Activated B cell treated with CpG ODN at 0.5 μM for 24 hours (primary cell): Measurements from ENCODE around the gene GCAT. TPM values are rescaled to one million over a fixed set of nuclear protein-coding genes. Genes with fewer than 3 reads are reported as not detected.
A peak's percentile ranks its signal among the peaks of the same experiment; 100 is the strongest.
"Not testable (repeated sequence)": the region's sequence is repeated elsewhere in the genome, so short reads cannot be mapped to it uniquely, and the experiment has no call there.

Source experiments
- ATAC-seq: fragments of 200-7000 bp; cut with Tn5 transposase; one replicate; pipeline ENCODE4 v1.10.0; 2021; ENCODE audit warnings: low read depth, mild to moderate bottlenecking, moderate library complexity
- CTCF ChIA-PET: fragments of 350-600 bp; sonication (Branson Sonifier 250); formaldehyde crosslinking; loops from one replicate; lab custom pipeline; 2021; ENCODE audit warnings: antibody characterized with exemption; lab: Charles Lee
- POLR2A ChIA-PET: fragments of 350-600 bp; sonication (Branson Sonifier 250); formaldehyde crosslinking; loops from one replicate; lab custom pipeline; 2021; ENCODE audit warnings: antibody characterized with exemption; lab: Charles Lee
- DNase-seq: peaks from one replicate; pipeline ENCODE4 v3.0.0; 2022
- H3K27ac Mint-ChIP-seq: one replicate; pipeline ENCODE4 v1.8.0; 2020; ENCODE audit warnings: mixed read lengths
- H3K27me3 Mint-ChIP-seq: one replicate; pipeline ENCODE4 v1.8.0; 2021; ENCODE audit warnings: mixed read lengths
- H3K36me3 Mint-ChIP-seq: one replicate; pipeline ENCODE4 v1.8.0; 2021; ENCODE audit warnings: low read depth, mixed read lengths
- H3K4me1 Mint-ChIP-seq: one replicate; pipeline ENCODE4 v1.8.0; 2021; ENCODE audit warnings: mixed read lengths
- H3K4me3 Mint-ChIP-seq: one replicate; pipeline ENCODE4 v1.8.0; 2020; ENCODE audit warnings: mild to moderate bottlenecking, mixed read lengths
- H3K9me3 Mint-ChIP-seq: one replicate; pipeline ENCODE4 v1.8.0; 2020; ENCODE audit warnings: mixed read lengths
- intact Hi-C: fragments of 100-400 bp; cut with micrococcal nuclease; formaldehyde crosslinking; loops from one replicate; pipeline ENCODE4 v1.15.1; 2024
- total RNA-seq: library from RNA; stranded (reverse); gene quantifications from 2 replicates; pipeline ENCODE4 v1.2.3, GENCODE V29; 2022
- TF ChIP-seq, protein P1 (sequence below): fragments of 200-600 bp; IDR thresholded peaks from one replicate; pipeline ENCODE4 v1.8.0; 2022; ENCODE audit warnings: antibody characterized with exemption, mild to moderate bottlenecking

GCAT gene
- total RNA-seq, 1 donor from 2014 or later = 0.40 TPM

- TF ChIP-seq, protein P1, sequence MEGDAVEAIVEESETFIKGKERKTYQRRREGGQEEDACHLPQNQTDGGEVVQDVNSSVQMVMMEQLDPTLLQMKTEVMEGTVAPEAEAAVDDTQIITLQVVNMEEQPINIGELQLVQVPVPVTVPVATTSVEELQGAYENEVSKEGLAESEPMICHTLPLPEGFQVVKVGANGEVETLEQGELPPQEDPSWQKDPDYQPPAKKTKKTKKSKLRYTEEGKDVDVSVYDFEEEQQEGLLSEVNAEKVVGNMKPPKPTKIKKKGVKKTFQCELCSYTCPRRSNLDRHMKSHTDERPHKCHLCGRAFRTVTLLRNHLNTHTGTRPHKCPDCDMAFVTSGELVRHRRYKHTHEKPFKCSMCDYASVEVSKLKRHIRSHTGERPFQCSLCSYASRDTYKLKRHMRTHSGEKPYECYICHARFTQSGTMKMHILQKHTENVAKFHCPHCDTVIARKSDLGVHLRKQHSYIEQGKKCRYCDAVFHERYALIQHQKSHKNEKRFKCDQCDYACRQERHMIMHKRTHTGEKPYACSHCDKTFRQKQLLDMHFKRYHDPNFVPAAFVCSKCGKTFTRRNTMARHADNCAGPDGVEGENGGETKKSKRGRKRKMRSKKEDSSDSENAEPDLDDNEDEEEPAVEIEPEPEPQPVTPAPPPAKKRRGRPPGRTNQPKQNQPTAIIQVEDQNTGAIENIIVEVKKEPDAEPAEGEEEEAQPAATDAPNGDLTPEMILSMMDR = no peak
- POLR2A ChIA-PET = interaction anchor here (0.6 kb wide), 1 partner anchor 59 kb away, joined by 3 read pairs; no protein-coding TSS in a partner anchor
- Mint-ChIP-seq H3K4me1 (peaks cover 14% of the 10 kb centered on the region), H3K27me3 (peaks cover 12% of the 10 kb centered on the region), H3K36me3 (no peaks in the 10 kb centered on the region), H3K9me3 (no peaks in the 10 kb centered on the region), H3K4me3 (no peak overlapping the region), H3K27ac (no peak overlapping the region)
- CTCF ChIA-PET = no interaction called here
- peak; percentile 18 for ATAC-seq
- intact Hi-C loops = no loop called here
- DNase-seq = no peak
Observed at GRCh38 chr22:37797874-37798500, 9.7 kb upstream of the GCAT start.

DNA sequence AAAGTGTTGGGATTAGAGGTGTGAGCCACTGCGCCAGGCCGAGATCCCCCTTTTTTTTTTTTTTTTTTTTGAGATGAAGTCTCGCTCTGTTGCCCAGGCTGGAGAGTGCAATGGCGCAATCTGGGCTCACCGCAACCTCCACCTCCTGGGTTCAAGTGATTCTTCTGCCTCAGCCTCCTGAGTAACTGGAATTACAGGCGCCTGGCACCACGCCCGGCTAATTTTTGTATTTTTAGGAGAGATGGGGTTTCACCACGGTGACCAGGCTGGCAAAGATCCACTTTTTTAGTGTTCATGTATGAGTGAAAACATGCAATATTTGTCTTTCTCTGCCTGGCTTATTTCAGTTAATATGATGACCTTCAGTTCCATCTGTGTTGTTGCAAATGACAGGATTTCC lies 7.8 kb upstream of the GCAT start:
- H3K9me3 Mint-ChIP-seq, H3K27ac Mint-ChIP-seq, ATAC-seq, intact Hi-C loops, CTCF ChIA-PET, H3K4me3 Mint-ChIP-seq, DNase-seq, H3K36me3 Mint-ChIP-seq: not testable (repeated sequence)
- POLR2A ChIA-PET = interaction anchor here (0.6 kb wide), 1 partner anchor 240 kb away, joined by 6 read pairs; no protein-coding TSS in a partner anchor
- Mint-ChIP-seq H3K27me3 (peaks cover 26% of the 10 kb centered on the region), H3K4me1 (peaks cover 24% of the 10 kb centered on the region)

DNA sequence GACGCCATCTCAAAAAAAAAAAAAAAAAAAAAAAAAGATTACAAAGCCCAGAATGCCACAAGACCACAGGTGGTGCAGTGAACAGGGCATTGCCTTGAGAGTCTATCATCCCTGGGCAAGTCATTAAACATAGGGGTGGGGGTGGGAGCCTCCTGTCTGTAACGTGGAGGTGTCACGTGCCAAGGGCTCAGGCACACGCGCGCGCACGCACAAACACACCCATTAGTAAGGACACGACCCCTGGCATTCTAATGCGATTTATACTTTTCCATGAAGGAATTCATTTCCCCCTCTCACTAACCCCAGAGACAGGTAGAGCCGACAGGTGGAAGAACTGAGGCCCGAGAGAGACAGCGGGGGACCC lies 5.8 kb upstream of the GCAT start:
- POLR2A ChIA-PET = interaction anchor here (0.7 kb wide), 1 partner anchor 21 kb away, joined by 4 read pairs; no protein-coding TSS in a partner anchor
- no peak for DNase-seq
- intact Hi-C loops = no loop called here
- H3K36me3 Mint-ChIP-seq = no peaks in the 10 kb centered on the region
- no peak for ATAC-seq
- CTCF ChIA-PET = no interaction called here
- H3K4me3 Mint-ChIP-seq = peak overlapping the region; percentile 28
- H3K9me3 Mint-ChIP-seq = no peaks in the 10 kb centered on the region
- TF ChIP-seq, protein P1 = no peak
- H3K4me1 Mint-ChIP-seq = peaks cover 40% of the 10 kb centered on the region
- peaks cover 37% of the 10 kb centered on the region for H3K27me3 Mint-ChIP-seq
- H3K27ac Mint-ChIP-seq = no peak overlapping the region

DNA sequence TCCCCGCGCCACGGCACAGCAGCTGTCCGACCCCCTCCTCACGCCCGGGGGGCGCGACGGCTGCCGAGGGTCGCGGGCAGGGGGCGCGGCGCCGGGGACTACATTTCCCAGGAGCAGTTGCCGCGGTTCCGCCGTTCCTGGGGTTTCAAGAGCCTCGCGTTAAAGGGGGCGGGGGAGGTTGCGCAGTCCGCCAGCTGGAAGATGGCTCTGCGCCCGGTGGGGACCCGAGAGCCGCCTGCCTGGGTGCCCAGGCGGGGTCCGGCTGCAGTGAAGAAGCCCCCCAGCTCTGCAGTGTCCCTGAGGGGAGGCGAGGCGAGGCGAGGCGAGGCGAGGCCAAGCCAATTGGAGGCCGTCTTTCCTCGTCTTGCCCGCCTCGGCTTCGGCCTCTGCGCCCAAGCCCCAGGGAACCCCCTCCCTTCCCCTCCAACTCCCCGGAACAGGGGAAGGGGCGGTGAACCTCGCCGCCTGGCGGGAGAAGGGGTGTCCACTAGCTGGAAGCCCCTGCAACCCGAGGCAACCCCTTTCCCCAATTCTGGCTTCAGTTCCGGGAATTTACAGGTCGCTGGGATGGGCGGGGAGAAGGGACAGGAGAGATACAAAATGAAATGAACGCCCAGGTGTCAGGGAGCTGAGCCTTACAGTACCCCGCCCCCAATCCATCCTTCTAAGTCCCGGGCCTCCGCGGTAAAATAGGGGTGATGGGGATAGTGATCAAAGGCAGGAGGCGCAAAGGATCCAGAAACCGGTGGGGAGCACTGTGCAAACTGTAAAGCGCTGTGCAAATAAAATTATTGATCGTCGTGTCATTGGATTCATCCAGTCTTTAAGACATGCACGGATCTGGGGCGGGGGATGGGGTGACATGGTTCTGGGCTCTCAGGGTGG lies 5.2 kb upstream of the GCAT start:
- TF ChIP-seq, protein P1 = no peak
- CTCF ChIA-PET = no interaction called here
- intact Hi-C loops = no loop called here
- H3K4me1 Mint-ChIP-seq = peaks cover 45% of the 10 kb centered on the region
- H3K4me3 Mint-ChIP-seq = peak overlapping the region; percentile 12
- no peak overlapping the region for H3K27ac Mint-ChIP-seq
- ATAC-seq (no peak), DNase-seq (no peak)
- no peaks in the 10 kb centered on the region for H3K9me3 Mint-ChIP-seq
- POLR2A ChIA-PET = no interaction called here
- peaks cover 42% of the 10 kb centered on the region for H3K27me3 Mint-ChIP-seq
- H3K36me3 Mint-ChIP-seq = no peaks in the 10 kb centered on the region

- ATAC-seq = no peak
- ChIA-PET CTCF (no interaction called here), POLR2A (no interaction called here)
- no peak for DNase-seq
- TF ChIP-seq, protein P1 = no peak
- H3K4me1 Mint-ChIP-seq = peaks cover 45% of the 10 kb centered on the region
- H3K4me3 Mint-ChIP-seq = peak overlapping the region; percentile 12
- H3K27me3 Mint-ChIP-seq = peaks cover 43% of the 10 kb centered on the region
- intact Hi-C loops = no loop called here
- H3K27ac Mint-ChIP-seq = no peak overlapping the region
- no peaks in the 10 kb centered on the region for H3K36me3 Mint-ChIP-seq
- H3K9me3 Mint-ChIP-seq = no peaks in the 10 kb centered on the region
Observed at GRCh38 chr22:37803195-37803638, 4.5 kb upstream of the GCAT start.
